ENCODE measurements around the gene C12orf76. TPM values are rescaled to one million over a fixed set of nuclear protein-coding genes. Genes with fewer than 3 reads are reported as not detected.

C12orf76 gene
- total and polyA plus RNA-seq, 2 of the 13 experiments (the other 11 are each of a cell fraction or from before 2014, with no cell fraction given) = 15.8 to 38.4 TPM

DNA sequence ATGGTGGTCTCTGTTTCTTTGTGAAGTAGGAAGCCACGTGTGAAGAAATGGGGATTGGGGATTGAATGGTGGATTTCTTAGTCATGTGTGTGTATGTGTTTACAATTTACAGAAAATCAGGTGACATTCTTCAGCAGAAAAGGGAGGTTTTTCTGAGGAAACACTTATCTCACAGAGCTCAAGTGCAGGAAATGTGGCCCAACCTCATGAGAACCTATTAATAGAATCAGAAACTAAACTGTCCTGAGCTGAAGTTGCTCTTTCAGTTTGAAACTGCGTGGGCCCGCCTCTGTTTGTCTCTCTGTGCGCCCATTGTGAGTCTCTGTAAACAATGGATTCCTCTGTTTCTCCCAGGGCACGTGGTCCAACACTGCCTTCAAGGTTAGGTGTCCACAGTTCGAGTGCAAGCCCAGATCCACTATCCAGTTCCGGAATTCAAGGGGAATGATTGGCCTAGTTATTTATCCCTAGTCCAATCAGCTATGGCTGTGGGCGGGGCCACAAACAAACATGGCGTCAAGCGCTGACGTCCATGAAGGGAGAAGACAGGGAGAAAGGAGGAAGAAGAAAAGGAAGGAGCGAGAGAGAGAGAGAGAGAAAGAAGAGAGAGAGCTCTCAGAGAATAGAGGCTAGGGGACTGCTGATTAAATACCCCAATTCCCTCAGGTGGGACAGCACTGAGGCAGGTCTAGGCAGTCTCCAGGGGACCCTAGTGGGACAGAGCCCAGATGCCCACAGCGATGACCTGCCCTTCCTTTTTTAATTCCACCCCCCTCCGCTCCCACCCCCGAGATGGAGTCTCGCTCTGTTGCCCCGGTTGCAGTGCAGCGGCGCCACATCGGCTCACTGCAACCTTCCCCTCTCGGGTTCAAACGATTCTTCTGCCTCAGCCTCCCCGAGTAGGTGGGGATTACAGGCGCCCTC lies 31.4 kb upstream of the C12orf76 start (continued):
- TF ChIP-seq NBN (conservative IDR thresholded peaks at IDR 0.05) = no peak
- peak; percentile 99 for TF ChIP-seq DNMT3B (CRISPR knock-in tag; conservative IDR thresholded peaks at IDR 0.05)
- TF ChIP-seq PBX2 (CRISPR knock-in tag; IDR thresholded peaks at IDR 0.05) = no peak
- TF ChIP-seq ZBTB7B (CRISPR knock-in tag; IDR thresholded peaks at IDR 0.05) = peak; percentile 41; the same call in 1 of the 2 replicates
- peak; percentile 66 for TF ChIP-seq TAF1 (CRISPR knock-in tag; IDR thresholded peaks at IDR 0.05)
- TF ChIP-seq SNAPC5 (CRISPR knock-in tag; IDR thresholded peaks at IDR 0.05; ENCODE audit: borderline replicate concordance) = 0 out of 2 replicates have a peak, but pooled peaks have one; percentile 73
- no peak for TF ChIP-seq CAMTA2 (CRISPR knock-in tag; IDR thresholded peaks at IDR 0.05; ENCODE audit: borderline replicate concordance)
- TF ChIP-seq KLF6 (CRISPR knock-in tag; IDR thresholded peaks at IDR 0.05) = peak; percentile 61; the same call in 1 of the 2 replicates
- no peak for TF ChIP-seq ZNF552 (CRISPR knock-in tag; IDR thresholded peaks at IDR 0.05; ENCODE audit: borderline replicate concordance)
- peak; percentile 3; the same call in 1 of the 2 replicates for TF ChIP-seq ZNF776 (CRISPR knock-in tag; IDR thresholded peaks at IDR 0.05)
- TF ChIP-seq ZNF17 (CRISPR knock-in tag; IDR thresholded peaks at IDR 0.05) = no peak
- no peak for TF ChIP-seq TBL1XR1 (IDR thresholded peaks at IDR 0.05; ENCODE audit: borderline replicate concordance, low read length, partially characterized antibody)
- TF ChIP-seq ZSCAN31 (CRISPR knock-in tag; IDR thresholded peaks at IDR 0.05; ENCODE audit: low read depth) = 0 out of 2 replicates have a peak, but pooled peaks have one; percentile 51
- TF ChIP-seq TCF7 (IDR thresholded peaks at IDR 0.05; ENCODE audit: low read depth) = no peak
- peak; percentile 67 for TF ChIP-seq KDM2A (CRISPR knock-in tag; IDR thresholded peaks at IDR 0.05; ENCODE audit: borderline replicate concordance, low read depth)
- TF ChIP-seq ZBTB26 (CRISPR knock-in tag; IDR thresholded peaks at IDR 0.05; ENCODE audit: borderline replicate concordance) = peak; percentile 41; the same call in 1 of the 2 replicates
- 0 out of 2 replicates have a peak, but pooled peaks have one; percentile 30 for TF ChIP-seq SP4 (CRISPR knock-in tag; IDR thresholded peaks at IDR 0.05)
- TF ChIP-seq HINFP (CRISPR knock-in tag; IDR thresholded peaks at IDR 0.05; ENCODE audit: low read depth) = peak; percentile 64; the same call in 1 of the 2 replicates
- TF ChIP-seq ZNF350 (CRISPR knock-in tag; IDR thresholded peaks at IDR 0.05; ENCODE audit: borderline replicate concordance, low read depth) = peak; percentile 45; the same call in 1 of the 2 replicates
- TF ChIP-seq NR2F6 (IDR thresholded peaks at IDR 0.05) = no peak
- TF ChIP-seq NR2F6 (CRISPR knock-in tag; IDR thresholded peaks at IDR 0.05) = peak; percentile 57; the same call in 1 of the 2 replicates
- 0 out of 2 replicates have a peak, but pooled peaks have one; percentile 19 for TF ChIP-seq FOXA1 (IDR thresholded peaks at IDR 0.05)
- peak; percentile 90 for TF ChIP-seq FOXA1 (CRISPR knock-in tag; IDR thresholded peaks at IDR 0.05)
- TF ChIP-seq BORCS8-MEF2B (CRISPR knock-in tag; IDR thresholded peaks at IDR 0.05) = peak; percentile 78; the same call in 1 of the 2 replicates
- TF ChIP-seq U2AF2 (IDR thresholded peaks at IDR 0.05; ENCODE audit: low read depth, low read length) = no peak

All from HepG2 (cell line).